HG02610 (cell line): ENCODE results near the gene CDKN2B-AS1.

Source experiments
- ATAC-seq: cut with Tn5 transposase; IDR thresholded peaks from one replicate; pipeline ENCODE4 v1.9.1; 2021; ENCODE audit warnings: mild to moderate bottlenecking, moderate library complexity; ENCODE audit not compliant: unreplicated experiment

CDKN2B-AS1 gene

DNA sequence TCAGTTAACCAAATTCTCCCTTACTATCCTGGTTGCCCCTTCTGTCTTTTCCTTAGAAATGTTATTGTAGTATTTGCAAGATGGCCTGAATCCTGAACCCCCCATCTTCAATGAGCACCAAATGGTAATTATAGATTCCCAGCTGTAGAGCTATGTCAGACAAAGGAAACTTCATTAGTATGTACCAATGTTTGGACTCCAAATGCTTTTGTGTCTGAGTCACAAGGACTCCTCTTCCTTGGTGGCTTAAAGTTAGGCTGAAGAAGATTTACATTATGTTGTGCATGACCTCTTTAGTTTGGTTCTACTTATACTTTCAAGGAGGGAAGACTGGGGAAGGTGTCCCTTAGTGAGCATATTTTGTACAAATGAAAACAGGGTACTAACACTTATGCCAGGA, 120.4 kb downstream of the CDKN2B-AS1 start:
- no peak for ATAC-seq

- no peak for ATAC-seq
Measured at GRCh38 chr9:22116758-22117157, 122.2 kb downstream of the CDKN2B-AS1 start.

- ATAC-seq, result no peak
Measured at GRCh38 chr9:22117511-22118384, 123.2 kb downstream of the CDKN2B-AS1 start.

- no peak for ATAC-seq
Measured at GRCh38 chr9:22118810-22119521, 124.4 kb downstream of the CDKN2B-AS1 start.

- ATAC-seq, result no peak
Measured at GRCh38 chr9:22119522-22120158, 125.0 kb downstream of the CDKN2B-AS1 start.

DNA sequence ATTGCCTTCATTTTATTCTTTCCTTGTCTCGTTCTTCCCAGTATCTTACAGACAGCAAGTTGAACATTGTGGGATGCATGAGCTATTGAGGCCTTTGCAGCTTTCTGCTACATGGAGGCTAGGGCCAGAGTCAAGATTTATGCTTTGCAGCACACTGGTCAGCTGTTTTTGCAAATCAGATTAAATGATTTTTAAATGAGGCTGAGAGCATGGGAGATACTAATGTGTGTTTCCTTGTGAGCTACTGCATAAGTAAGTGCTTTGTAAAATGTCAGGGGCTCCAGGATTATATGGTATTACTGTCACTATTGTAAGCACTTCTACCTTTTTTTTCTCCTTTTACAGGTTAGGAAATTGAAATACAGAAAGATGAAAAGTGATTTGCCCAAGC, 125.6 kb downstream of the CDKN2B-AS1 start:
- no peak for ATAC-seq

- ATAC-seq, result no peak
Measured at GRCh38 chr9:22120595-22120994, 126.0 kb downstream of the CDKN2B-AS1 start.

GRCh38 chr9:22124263-22125011, 129.8 kb downstream of the CDKN2B-AS1 start:
- ATAC-seq, result no peak

- ATAC-seq, result no peak
Measured at GRCh38 chr9:22129133-22129532, 134.5 kb downstream of the CDKN2B-AS1 start.

DNA sequence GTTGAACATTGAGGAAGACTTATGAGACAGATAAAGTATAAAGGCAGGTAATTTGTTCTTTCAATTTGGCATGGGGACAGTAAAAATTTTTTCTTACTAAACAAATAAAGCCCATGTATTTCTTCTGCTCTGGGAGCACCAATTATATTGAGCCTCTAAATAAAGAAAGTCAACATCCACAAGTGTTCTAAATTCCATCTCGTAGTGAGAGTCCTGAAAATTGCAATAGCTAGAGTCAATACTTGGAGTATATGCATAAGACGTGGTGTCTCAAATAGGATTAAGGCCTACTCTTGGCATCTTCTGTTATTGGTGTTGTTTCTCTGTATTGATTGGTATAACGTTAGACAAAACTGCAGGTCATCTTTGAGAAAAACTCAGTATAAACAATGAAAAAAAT, 135.0 kb downstream of the CDKN2B-AS1 start:
- ATAC-seq, result no peak

- ATAC-seq, result peak; percentile 54
Measured at GRCh38 chr9:22131817-22132216, 137.2 kb downstream of the CDKN2B-AS1 start.

- ATAC-seq, result no peak
Measured at GRCh38 chr9:22134390-22134789, 139.8 kb downstream of the CDKN2B-AS1 start.

DNA sequence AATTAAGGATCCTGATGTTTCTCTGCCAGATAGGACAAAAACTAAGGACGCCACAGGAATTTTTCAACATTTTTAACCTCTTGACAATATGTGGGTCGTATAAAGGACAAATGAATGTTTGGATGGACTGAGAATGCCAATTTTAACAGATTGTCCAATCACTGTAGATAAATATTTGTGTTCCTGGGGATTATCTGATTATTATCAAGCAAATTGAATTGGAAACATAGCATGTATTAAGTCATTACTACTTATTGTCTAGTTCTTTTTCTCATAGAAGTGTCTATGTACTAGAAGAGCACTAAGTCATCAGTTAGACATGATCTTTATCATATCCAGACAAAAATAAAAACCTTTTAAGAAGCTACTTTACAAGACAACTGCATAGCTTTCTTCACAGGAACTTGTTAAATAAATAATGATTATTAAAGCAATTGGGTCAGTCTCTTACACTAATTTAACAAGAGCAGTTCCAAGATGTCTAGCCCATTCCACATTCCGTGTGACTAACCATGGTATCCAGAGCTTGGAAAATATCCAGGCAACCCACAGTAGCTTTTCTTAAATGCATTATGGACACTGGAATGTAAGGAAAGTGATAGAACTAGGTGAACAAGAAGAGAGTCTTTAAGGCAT, 142.0 kb downstream of the CDKN2B-AS1 start:
- ATAC-seq, result no peak

- ATAC-seq, result no peak
Measured at GRCh38 chr9:22138956-22139660, 144.5 kb downstream of the CDKN2B-AS1 start.

DNA sequence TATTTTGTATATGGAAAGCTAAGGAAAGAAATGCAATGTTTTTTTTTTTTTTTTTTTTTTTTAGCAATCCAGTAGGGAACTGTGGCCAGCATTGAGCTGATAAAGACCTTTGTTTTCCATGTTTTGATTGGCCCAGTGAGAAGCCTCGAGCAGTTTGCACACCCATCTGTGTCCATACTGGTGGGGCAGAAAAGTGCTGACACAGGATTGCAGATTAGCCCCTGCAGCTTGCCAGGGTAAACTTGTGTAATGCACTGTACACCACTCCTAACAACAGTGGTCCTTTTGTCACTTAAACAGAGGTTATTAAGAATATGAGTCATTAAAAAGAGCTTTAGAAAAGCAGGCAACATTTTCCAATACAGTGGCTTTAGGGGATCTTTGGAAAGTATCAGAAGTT, 147.3 kb downstream of the CDKN2B-AS1 start:
- ATAC-seq, result no peak

DNA sequence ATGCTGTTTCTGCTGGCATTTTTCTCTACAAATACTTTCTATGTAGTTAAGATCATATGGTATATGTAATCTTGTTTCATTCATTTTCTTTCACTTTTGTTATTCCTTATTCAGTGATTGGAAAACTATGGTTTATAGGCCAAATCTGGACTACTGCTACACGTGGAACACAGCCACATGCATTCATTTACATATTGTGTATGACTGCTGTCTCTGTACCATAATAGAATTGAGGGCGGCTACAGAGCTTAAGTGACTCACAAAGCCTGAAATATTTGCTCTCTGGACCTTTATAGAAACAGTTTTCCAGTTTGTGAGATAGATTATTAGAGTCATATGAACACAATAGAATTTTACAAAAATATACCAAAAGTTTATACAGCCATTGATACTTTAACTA, 148.1 kb downstream of the CDKN2B-AS1 start:
- no peak for ATAC-seq

- no peak for ATAC-seq
Measured at GRCh38 chr9:22143799-22144625, 149.4 kb downstream of the CDKN2B-AS1 start.

- peak; percentile 62 for ATAC-seq
Measured at GRCh38 chr9:22146604-22147003, 152.0 kb downstream of the CDKN2B-AS1 start.
